Calu3 (cell line): ENCODE data around the gene CATSPERZ. TPM values are rescaled to one million over a fixed set of nuclear protein-coding genes. Genes with fewer than 3 reads are reported as not detected.

ENCODE experiments used
- BruUV-seq: library from RNA; stranded (reverse); fragments of 400-500 nt; replicated peaks from 2 replicates; lab custom pipeline; 2021; lab: Mats Ljungman, UMichigan
- CTCF ChIA-PET: fragments of 300-600 bp; sonication (Branson Sonifier 250); formaldehyde crosslinking; loops from one replicate; lab custom pipeline; 2022; ENCODE audit warnings: antibody characterized with exemption; lab: Charles Lee
- DNase-seq: peaks from one replicate; pipeline ENCODE4 v3.0.0; 2022
- H3K27ac Mint-ChIP-seq: one replicate; pipeline ENCODE4 v1.8.0; 2022; ENCODE audit warnings: mixed read lengths; ENCODE audit not compliant: unreplicated experiment
- H3K27me3 Mint-ChIP-seq: one replicate; pipeline ENCODE4 v1.8.0; 2022; ENCODE audit warnings: mixed read lengths; ENCODE audit not compliant: unreplicated experiment
- H3K36me3 Mint-ChIP-seq: one replicate; pipeline ENCODE4 v1.8.0; 2022; ENCODE audit warnings: mild to moderate bottlenecking, moderate library complexity, mixed read lengths; ENCODE audit not compliant: insufficient read depth, unreplicated experiment
- H3K4me1 Mint-ChIP-seq: one replicate; pipeline ENCODE4 v1.8.0; 2022; ENCODE audit warnings: mild to moderate bottlenecking, low read depth, mixed read lengths; ENCODE audit not compliant: unreplicated experiment
- H3K4me3 Mint-ChIP-seq: one replicate; pipeline ENCODE4 v1.8.0; 2022; ENCODE audit warnings: mild to moderate bottlenecking, low read depth, moderate library complexity, mixed read lengths; ENCODE audit not compliant: unreplicated experiment
- H3K9me3 Mint-ChIP-seq: one replicate; pipeline ENCODE4 v1.8.0; 2022; ENCODE audit warnings: low read depth, mixed read lengths; ENCODE audit not compliant: unreplicated experiment
- intact Hi-C: fragments of 100-400 bp; cut with micrococcal nuclease; formaldehyde crosslinking; loops from one replicate; pipeline ENCODE4 v1.10.0; 2022; ENCODE audit not compliant: unreplicated experiment
- total RNA-seq: library from RNA; stranded (reverse); gene quantifications from 2 replicates; pipeline ENCODE4 v1.2.3, GENCODE V29; 2022
- TF ChIP-seq, protein P1 (sequence below): fragments of 200-600 bp; IDR thresholded peaks from one replicate; pipeline ENCODE4 v1.8.0; 2022; ENCODE audit warnings: antibody characterized with exemption; ENCODE audit not compliant: unreplicated experiment

CATSPERZ gene
- total RNA-seq, 1 experiment from 2014 or later: 0.85 TPM

- H3K4me1 Mint-ChIP-seq: no peaks in the 10 kb centered on the region
- no TSS peak for BruUV-seq
- intact Hi-C loops: no loop called here
- TF ChIP-seq, protein P1, sequence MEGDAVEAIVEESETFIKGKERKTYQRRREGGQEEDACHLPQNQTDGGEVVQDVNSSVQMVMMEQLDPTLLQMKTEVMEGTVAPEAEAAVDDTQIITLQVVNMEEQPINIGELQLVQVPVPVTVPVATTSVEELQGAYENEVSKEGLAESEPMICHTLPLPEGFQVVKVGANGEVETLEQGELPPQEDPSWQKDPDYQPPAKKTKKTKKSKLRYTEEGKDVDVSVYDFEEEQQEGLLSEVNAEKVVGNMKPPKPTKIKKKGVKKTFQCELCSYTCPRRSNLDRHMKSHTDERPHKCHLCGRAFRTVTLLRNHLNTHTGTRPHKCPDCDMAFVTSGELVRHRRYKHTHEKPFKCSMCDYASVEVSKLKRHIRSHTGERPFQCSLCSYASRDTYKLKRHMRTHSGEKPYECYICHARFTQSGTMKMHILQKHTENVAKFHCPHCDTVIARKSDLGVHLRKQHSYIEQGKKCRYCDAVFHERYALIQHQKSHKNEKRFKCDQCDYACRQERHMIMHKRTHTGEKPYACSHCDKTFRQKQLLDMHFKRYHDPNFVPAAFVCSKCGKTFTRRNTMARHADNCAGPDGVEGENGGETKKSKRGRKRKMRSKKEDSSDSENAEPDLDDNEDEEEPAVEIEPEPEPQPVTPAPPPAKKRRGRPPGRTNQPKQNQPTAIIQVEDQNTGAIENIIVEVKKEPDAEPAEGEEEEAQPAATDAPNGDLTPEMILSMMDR: no peak
- DNase-seq: no peak
- no peak overlapping the region for H3K27ac Mint-ChIP-seq
- no peak overlapping the region for H3K4me3 Mint-ChIP-seq
- H3K36me3 Mint-ChIP-seq: peaks cover 36% of the 10 kb centered on the region
- H3K9me3 Mint-ChIP-seq: no peaks in the 10 kb centered on the region
- H3K27me3 Mint-ChIP-seq: no peaks in the 10 kb centered on the region
- CTCF ChIA-PET: no interaction called here
Measured at GRCh38 chr11:64258946-64259532, 41.1 kb upstream of the CATSPERZ start.

GRCh38 chr11:64259533-64260067 is 40.6 kb upstream of the CATSPERZ start:
- no peak overlapping the region for H3K4me3 Mint-ChIP-seq
- peaks cover 36% of the 10 kb centered on the region for H3K36me3 Mint-ChIP-seq
- no peaks in the 10 kb centered on the region for H3K27me3 Mint-ChIP-seq
- intact Hi-C loops: no loop called here
- CTCF ChIA-PET: no interaction called here
- H3K9me3 Mint-ChIP-seq: no peaks in the 10 kb centered on the region
- no TSS peak for BruUV-seq
- TF ChIP-seq, protein P1: no peak
- no peak overlapping the region for H3K27ac Mint-ChIP-seq
- H3K4me1 Mint-ChIP-seq: no peaks in the 10 kb centered on the region
- no peak for DNase-seq

GRCh38 chr11:64260147-64260708 is 39.9 kb upstream of the CATSPERZ start:
- CTCF ChIA-PET: interaction anchor here (0.7 to 0.8 kb wide), 2 partner anchors 9 to 189 kb away, joined by 3 read pairs; no protein-coding TSS in a partner anchor
- intact Hi-C loops: no loop called here
- no TSS peak for BruUV-seq
- Mint-ChIP-seq H3K4me1 (no peaks in the 10 kb centered on the region), H3K36me3 (peaks cover 30% of the 10 kb centered on the region), H3K4me3 (no peak overlapping the region), H3K9me3 (no peaks in the 10 kb centered on the region), H3K27ac (no peak overlapping the region), H3K27me3 (no peaks in the 10 kb centered on the region)
- TF ChIP-seq, protein P1: no peak
- DNase-seq: no peak

DNA sequence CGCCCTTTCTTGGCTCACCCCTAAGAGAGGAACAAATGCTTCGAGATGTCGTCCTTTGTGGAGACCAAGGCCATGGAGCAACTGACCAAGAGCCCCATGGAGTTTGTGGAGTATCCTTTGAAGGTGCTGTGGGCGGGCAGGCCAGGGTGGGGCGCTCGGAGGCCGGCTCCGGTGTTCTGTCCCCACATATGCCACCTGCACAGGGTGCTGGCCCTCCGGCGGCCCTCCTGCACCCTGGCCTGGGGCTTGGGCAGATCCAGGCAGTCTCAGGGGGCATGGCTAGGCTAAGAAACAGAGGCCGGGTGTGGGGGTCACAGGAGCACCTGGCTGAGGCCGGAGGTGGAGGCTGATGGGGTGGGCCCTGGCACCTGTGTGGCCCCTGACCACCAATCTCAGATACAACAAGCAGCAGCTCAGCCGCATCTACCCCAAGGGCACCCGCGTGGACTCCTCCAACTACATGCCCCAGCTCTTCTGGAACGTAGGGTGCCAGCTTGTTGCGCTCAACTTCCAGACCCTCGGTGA is 38.5 kb upstream of the CATSPERZ start:
- H3K36me3 Mint-ChIP-seq: peaks cover 38% of the 10 kb centered on the region
- CTCF ChIA-PET: no interaction called here

More for the DNA sequence above, 38.5 kb upstream of the CATSPERZ start:
- TF ChIP-seq, protein P1: no peak
- H3K4me1 Mint-ChIP-seq: no peaks in the 10 kb centered on the region
- H3K27ac Mint-ChIP-seq: no peak overlapping the region
- H3K4me3 Mint-ChIP-seq: no peak overlapping the region
- BruUV-seq: no TSS peak
- no peaks in the 10 kb centered on the region for H3K27me3 Mint-ChIP-seq
- no peaks in the 10 kb centered on the region for H3K9me3 Mint-ChIP-seq
- DNase-seq: no peak
- intact Hi-C loops: no loop called here
